NCI-H748 (cell line): ENCODE data around the gene PTPRD.
A peak's percentile ranks its signal among the peaks of the same experiment; 100 is the strongest.

Source experiments
- DNase-seq: peaks from one replicate; lab custom pipeline; 2025; ENCODE audit not compliant: unreplicated experiment; lab: John Stamatoyannopoulos, UW

Gene PTPRD

GRCh38 chr9:9623506-9623905, 989.3 kb downstream of the PTPRD start:
- no peak for DNase-seq

- no peak for DNase-seq
These were observed 991.4 kb downstream of the PTPRD start for GRCh38 chr9:9621355-9621940.

- DNase-seq = no peak
These were observed 992.1 kb downstream of the PTPRD start for GRCh38 chr9:9620736-9621135.

- DNase-seq = peak; percentile 48
These were observed 997.7 kb downstream of the PTPRD start for GRCh38 chr9:9615086-9615485.

- no peak for DNase-seq
These were observed 998.2 kb downstream of the PTPRD start for GRCh38 chr9:9614607-9615006.

- no peak for DNase-seq
These were observed 1000.0 kb downstream of the PTPRD start for GRCh38 chr9:9612755-9613154.

- DNase-seq = peak; percentile 97
These were observed 1000.5 kb downstream of the PTPRD start for GRCh38 chr9:9612270-9612669.

- DNase-seq = no peak
These were observed 1007.1 kb downstream of the PTPRD start for GRCh38 chr9:9605681-9606080.

- no peak for DNase-seq
These were observed 1009.5 kb downstream of the PTPRD start for GRCh38 chr9:9603345-9603744.

GRCh38 chr9:9598723-9599122, 1014.1 kb downstream of the PTPRD start:
- DNase-seq = peak; percentile 44

GRCh38 chr9:9592104-9592503, 1020.7 kb downstream of the PTPRD start:
- DNase-seq = no peak

- DNase-seq = no peak
These were observed 1026.9 kb downstream of the PTPRD start for GRCh38 chr9:9585920-9586319.

- no peak for DNase-seq
These were observed 1038.7 kb downstream of the PTPRD start for GRCh38 chr9:9574080-9574479.

- no peak for DNase-seq
These were observed 1047.1 kb downstream of the PTPRD start for GRCh38 chr9:9565700-9566099.

GRCh38 chr9:9563817-9564216, 1049.0 kb downstream of the PTPRD start:
- DNase-seq = no peak

- no peak for DNase-seq
These were observed 1052.3 kb downstream of the PTPRD start for GRCh38 chr9:9560382-9561035.

GRCh38 chr9:9558907-9559306, 1053.9 kb downstream of the PTPRD start:
- no peak for DNase-seq

GRCh38 chr9:9557804-9558334, 1054.9 kb downstream of the PTPRD start:
- DNase-seq = peak; percentile 31

GRCh38 chr9:9556865-9557803, 1055.7 kb downstream of the PTPRD start:
- DNase-seq = no peak

- DNase-seq = peak; percentile 63
These were observed 1060.1 kb downstream of the PTPRD start for GRCh38 chr9:9552665-9553064.

GRCh38 chr9:9538766-9539165, 1074.0 kb downstream of the PTPRD start:
- DNase-seq = no peak

- no peak for DNase-seq
These were observed 1074.4 kb downstream of the PTPRD start for GRCh38 chr9:9538356-9538755.
